ENCODE measurements around the gene ALG1L2. TPM values are rescaled to one million over a fixed set of nuclear protein-coding genes. Genes with fewer than 3 reads are reported as not detected.
A peak's percentile ranks its signal among the peaks of the same experiment; 100 is the strongest.
"Not testable (repeated sequence)": the region's sequence is repeated elsewhere in the genome, so short reads cannot be mapped to it uniquely, and the experiment has no call there.

Gene ALG1L2
- total RNA-seq, 1 donor from 2014 or later: 1.00 TPM

- no peak for DNase-seq (ENCODE audit: low spot score)
Observed at GRCh38 chr3:130093741-130094391, 12.2 kb downstream of the ALG1L2 start.

- not testable (repeated sequence) for DNase-seq (ENCODE audit: low spot score)
Observed at GRCh38 chr3:130094491-130094941, 12.9 kb downstream of the ALG1L2 start.

DNA sequence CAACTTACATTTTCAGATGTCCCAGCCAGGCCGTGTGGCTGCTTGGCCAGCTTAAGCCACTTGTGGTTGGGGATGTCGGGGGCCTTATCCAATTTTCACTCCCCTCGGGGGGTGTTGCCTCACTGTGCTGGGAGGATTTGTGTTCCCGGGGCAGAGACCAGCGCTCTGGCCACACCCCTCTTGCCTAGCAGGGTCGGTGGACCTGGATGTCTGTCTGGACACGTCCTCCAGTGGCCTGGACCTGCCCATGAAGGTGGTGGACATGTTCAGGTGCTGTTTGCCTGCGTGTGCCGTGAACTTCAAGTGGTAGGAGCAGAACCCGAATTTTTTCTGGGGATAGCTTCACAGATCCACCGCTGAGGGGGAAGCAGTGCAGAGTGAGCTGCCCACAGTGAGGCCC lies 14.2 kb downstream of the ALG1L2 start:
- DNase-seq (ENCODE audit: low spot score): not testable (repeated sequence)

DNA sequence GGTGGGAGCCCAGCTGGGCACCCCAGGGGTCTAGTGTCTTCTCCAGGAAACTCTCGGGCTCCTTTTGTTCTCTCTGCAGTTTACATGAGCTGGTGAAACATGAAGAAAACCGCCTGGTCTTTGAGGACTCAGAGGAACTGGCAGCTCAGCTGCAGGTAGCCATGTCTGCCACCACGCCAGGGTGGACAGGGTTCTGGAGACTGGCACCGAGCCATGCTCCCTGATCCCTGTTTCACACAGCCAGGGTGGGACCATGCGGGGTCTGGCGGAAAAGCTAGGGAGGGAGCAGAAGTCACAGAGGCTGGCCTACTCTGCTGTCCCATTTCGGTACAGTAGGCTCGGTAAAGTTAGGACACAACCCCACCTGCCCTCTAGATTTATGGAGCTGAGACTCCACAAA lies 15.5 kb downstream of the ALG1L2 start:
- DNase-seq (ENCODE audit: low spot score): not testable (repeated sequence)

GRCh38 chr3:130097690-130098638 lies 16.3 kb downstream of the ALG1L2 start:
- not testable (repeated sequence) for DNase-seq (ENCODE audit: low spot score)

DNA sequence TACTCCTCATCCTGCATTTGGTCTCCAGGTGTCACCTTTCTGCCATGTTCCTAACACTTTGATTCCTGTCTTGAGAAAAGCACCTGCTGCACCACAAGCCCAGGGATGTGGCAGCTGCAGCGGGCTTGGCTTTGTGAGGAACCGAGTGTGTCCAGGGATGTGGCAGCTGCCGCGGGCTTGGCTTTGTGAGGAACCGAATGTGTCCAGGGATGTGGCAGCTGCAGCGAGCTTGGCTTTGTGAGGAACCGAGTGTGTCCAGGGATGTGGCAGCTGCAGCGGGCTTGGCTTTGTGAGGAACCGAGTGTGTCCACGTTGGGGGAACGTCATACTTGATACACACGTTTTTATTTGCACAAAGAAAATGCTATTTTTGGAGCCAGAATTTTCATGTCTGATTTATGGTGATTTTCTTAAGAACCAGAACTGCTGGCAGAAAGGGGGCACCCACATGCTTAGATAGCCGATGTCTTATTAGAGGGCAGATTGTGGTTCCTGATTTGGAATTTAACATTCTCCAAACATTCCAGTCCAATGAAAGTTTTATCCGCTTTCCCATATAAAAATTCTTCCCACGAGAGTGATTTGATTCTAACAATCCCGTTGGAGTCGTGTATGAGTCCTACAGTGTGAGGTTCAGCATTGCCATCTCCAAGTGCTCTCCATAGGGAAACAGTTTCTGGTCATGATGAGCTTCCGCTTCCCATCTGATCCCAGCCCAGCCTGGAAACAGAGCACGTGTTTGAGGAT lies 17.2 kb downstream of the ALG1L2 start:
- DNase-seq (ENCODE audit: low spot score): not testable (repeated sequence)

DNA sequence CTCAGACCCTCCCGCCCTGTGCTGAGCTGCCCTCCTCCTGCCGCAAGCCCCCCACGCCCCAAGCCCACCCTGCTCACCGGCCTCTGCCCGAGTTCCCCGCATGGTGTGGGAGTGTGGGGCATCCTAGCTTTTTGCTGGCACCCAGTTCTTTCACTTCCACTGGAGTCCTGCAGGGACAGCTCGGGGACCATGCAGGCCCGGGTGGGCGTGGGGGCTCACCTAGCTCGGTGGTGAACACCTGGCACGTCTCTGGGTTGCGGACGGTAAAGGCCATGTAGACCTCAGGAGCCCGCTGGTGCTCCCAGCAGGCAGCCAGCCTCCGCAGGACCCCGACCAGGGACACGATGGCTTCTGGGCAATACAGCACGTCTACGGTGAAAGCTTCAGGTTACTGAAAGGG lies 20.9 kb downstream of the ALG1L2 start:
- DNase-seq (ENCODE audit: low spot score): not testable (repeated sequence)

DNA sequence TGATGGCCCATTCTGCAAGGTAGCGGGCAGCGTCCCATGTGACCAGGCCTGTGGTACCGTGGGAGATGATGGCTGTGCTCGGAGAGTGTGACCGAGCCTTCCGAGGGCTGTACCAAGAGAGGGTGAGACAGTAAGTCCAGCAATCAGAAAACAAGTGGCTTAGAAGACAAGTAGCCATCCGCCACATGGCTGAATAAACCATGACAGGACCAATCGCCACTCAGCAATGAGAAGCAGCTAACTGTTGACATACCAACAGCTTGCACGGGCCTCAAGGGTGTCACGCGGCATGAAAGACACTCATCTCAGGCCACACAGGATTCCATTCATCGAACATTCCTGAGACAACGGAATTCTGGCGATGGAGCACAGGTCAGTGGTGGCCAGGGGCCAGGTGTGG lies 22.6 kb downstream of the ALG1L2 start:
- not testable (repeated sequence) for DNase-seq (ENCODE audit: low spot score)

- DNase-seq (ENCODE audit: low spot score): not testable (repeated sequence)
Observed at GRCh38 chr3:130107333-130107995, 25.8 kb downstream of the ALG1L2 start.

DNA sequence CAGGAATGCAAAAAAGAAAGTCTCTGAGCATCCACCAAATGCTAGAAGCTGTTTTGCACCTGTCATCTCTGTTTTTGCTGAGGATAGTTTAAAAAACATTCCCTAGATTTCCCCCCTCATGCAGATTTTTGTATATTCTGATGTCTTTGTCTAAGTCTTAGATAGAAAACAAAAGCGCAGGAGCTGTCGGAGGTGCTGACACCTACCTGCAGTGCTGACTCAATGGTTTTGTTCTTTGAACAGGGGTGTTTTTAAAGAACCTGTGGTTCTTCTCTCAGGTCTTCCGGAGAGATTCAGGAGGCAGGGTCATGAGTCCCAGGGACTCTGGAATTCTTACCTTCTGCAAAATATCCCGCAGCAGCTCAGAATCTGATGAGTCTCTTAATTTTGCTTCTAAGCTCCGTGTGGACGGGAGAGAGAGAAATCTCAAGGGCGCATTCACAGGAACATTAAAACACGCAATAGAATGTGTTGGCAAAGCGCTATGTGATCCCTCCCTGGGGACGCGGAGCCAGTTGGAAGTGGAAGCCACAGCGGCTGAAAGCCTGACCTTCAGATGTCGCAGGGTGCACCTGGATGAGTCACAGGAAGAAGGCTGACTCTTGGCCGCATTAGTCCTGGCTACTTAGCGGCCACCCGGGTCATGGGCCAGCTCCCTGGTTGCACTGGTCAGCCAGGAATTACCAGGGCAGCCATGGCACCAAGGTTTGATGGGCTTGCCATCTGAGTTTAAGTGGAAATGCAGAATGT lies 27.4 kb downstream of the ALG1L2 start:
- DNase-seq (ENCODE audit: low spot score): not testable (repeated sequence)

GRCh38 chr3:130110386-130111169 lies 28.9 kb downstream of the ALG1L2 start:
- DNase-seq (ENCODE audit: low spot score): not testable (repeated sequence)

GRCh38 chr3:130111185-130111864 lies 29.7 kb downstream of the ALG1L2 start:
- DNase-seq (ENCODE audit: low spot score): peak; percentile 99

GRCh38 chr3:130111865-130112747 lies 30.5 kb downstream of the ALG1L2 start:
- peak; percentile 100 for DNase-seq (ENCODE audit: low spot score)

GRCh38 chr3:130112748-130113073 lies 31.1 kb downstream of the ALG1L2 start:
- not testable (repeated sequence) for DNase-seq (ENCODE audit: low spot score)

GRCh38 chr3:130115400-130115799 lies 33.8 kb downstream of the ALG1L2 start:
- DNase-seq (ENCODE audit: low spot score): not testable (repeated sequence)

DNA sequence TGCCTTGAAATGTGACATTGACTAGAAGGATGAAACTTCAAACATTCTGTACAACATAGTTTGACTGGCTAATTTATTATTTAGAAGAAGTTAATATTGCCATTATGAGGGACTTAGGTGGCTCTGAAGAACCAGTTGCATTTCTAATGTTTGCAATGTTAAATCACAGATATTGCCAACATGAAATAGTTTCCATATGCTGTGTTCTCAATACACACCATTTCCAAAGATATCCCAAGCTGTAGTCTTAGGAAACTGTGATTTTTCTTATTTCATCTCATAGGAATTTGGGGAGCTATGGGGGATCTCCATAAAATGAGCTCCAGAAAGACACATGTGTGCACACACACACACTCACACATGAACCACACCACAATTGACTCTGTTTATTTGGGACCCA lies 36.3 kb downstream of the ALG1L2 start:
- DNase-seq (ENCODE audit: low spot score): no peak

DNA sequence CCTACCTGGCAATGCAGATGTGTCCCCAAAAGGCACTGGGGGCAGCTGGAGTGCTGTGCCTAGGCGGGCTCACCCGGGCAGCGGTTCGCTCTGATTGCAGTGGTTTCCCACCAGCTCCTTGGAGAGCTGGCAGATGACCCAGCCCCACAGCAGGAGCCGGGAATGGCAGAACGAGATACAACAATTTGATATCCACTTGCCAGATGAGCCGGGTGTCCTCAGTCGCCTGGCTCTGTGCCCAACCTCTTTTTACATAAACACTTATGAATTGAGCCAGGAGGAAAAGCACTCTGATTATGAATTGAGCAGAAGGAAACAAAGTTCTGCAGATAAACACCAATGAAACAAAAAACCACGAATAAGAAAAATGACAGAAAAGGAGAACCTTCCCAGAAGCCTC lies 38.2 kb downstream of the ALG1L2 start:
- not testable (repeated sequence) for DNase-seq (ENCODE audit: low spot score)

DNA sequence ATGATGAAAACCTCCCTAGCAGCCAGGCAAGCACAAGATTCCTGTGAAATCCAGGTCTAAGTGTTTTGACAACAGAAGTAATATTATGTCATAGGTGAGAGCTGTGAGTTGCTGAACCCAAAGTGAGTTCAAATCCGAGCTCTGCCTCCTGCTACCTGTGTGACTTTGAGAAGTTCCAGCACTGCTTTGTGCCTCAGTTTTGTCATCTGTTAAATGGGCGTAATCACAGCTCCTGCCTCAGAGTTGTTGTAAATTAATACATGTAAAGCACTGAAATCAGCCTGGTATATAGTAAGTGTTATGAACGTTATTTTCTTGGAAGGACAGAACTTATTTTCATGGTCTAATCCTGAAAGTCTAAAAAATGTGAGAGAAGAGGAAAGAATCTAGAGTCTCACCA lies 38.7 kb downstream of the ALG1L2 start:
- DNase-seq (ENCODE audit: low spot score): not testable (repeated sequence)

Data from mesenteric fat pad (tissue), 1 donor.